Body of pancreas (tissue), 4 donors: ENCODE data around the gene ZNF614.

Experiments
- POLR2A ChIP-seq, 3 donors: fragments of 450-650 bp; IDR thresholded peaks; one replicate each; pipeline ENCODE4 v1.6.1; 2016; ENCODE audit warnings: antibody characterized with exemption in 3 of 3, mild to moderate bottlenecking in 2 of 3
- TF ChIP-seq, protein P1 (sequence below), 7 experiments: fragments of 450-650 bp in 4 of 7; fragments of 200-600 bp in 3 of 7; sonication (generic) in 3 of 7; IDR thresholded peaks; one replicate each; pipeline ENCODE4 v1.5.1; 2016 to 2019; ENCODE audit warnings: antibody characterized with exemption in 7 of 7

DNA sequence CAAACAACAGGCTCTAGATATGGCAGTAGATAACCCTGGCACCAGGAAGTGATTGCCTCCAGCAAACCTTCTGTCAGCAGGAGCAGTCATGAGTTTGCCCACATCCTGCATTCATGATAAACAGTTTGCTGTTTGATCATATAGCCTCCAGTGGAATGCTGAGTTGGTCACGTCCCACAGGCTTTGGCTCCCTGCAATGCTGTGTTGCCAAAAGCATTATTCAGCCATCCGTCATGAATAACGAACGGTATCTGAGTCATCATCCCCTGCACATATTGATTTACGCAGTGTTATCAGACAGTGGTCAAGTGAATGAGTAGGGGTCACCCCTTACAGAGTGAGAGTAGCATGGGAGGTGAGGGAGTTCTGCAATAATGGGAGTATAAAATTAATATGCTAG, 42.3 kb upstream of the ZNF614 start:
- TF ChIP-seq POLR2A (IDR thresholded peaks at IDR 0.05): no peak
- TF ChIP-seq, protein P1, sequence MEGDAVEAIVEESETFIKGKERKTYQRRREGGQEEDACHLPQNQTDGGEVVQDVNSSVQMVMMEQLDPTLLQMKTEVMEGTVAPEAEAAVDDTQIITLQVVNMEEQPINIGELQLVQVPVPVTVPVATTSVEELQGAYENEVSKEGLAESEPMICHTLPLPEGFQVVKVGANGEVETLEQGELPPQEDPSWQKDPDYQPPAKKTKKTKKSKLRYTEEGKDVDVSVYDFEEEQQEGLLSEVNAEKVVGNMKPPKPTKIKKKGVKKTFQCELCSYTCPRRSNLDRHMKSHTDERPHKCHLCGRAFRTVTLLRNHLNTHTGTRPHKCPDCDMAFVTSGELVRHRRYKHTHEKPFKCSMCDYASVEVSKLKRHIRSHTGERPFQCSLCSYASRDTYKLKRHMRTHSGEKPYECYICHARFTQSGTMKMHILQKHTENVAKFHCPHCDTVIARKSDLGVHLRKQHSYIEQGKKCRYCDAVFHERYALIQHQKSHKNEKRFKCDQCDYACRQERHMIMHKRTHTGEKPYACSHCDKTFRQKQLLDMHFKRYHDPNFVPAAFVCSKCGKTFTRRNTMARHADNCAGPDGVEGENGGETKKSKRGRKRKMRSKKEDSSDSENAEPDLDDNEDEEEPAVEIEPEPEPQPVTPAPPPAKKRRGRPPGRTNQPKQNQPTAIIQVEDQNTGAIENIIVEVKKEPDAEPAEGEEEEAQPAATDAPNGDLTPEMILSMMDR (IDR thresholded peaks at IDR 0.05): no peak
